Panc1 (cell line): ENCODE results near the gene KCNQ1OT1. TPM values are rescaled to one million over a fixed set of nuclear protein-coding genes. Genes with fewer than 3 reads are reported as not detected.

Source experiments
- ATAC-seq: fragments of 200-7000 bp; cut with Tn5 transposase; 2 replicates; pipeline ENCODE4 v1.9.1; 2020; ENCODE audit warnings: mild to moderate bottlenecking, moderate library complexity
- BruUV-seq: library from RNA; stranded (reverse); fragments of 400-500 nt; replicated peaks from 2 replicates; lab custom pipeline; 2021; lab: Mats Ljungman, UMichigan
- CTCF ChIA-PET: fragments of 300-600 bp; sonication (Branson Sonifier 250); formaldehyde crosslinking; loops from one replicate; lab custom pipeline; 2022; ENCODE audit warnings: antibody characterized with exemption; lab: Charles Lee
- POLR2A ChIA-PET: fragments of 300-600 bp; sonication (Branson Sonifier 250); formaldehyde crosslinking; loops from one replicate; lab custom pipeline; 2022; ENCODE audit warnings: antibody characterized with exemption; lab: Charles Lee
- DNase-seq: peaks from one replicate; pipeline ENCODE4 v3.0.0-alpha.2; 2010; ENCODE audit warnings: low read depth, low spot score
- H3K27ac ChIP-seq: 2 replicates; pipeline ENCODE4 v1.5.1; 2011; ENCODE audit warnings: mild to moderate bottlenecking, low read length, inconsistent platforms
- H3K27me3 ChIP-seq: fragments of 200-500 bp; sonication (Bioruptor generic); 2 replicates; pipeline ENCODE4 v1.6.0; 2014; ENCODE audit warnings: low read length, inconsistent platforms; ENCODE audit not compliant: control insufficient read depth, insufficient read depth
- H3K36me3 ChIP-seq: fragments of 200-500 bp; sonication (Bioruptor generic); 2 replicates; pipeline ENCODE4 v1.5.1; 2014; ENCODE audit warnings: inconsistent platforms, mild to moderate bottlenecking, low read length, moderate library complexity; ENCODE audit not compliant: control insufficient read depth, insufficient read depth
- H3K4me1 ChIP-seq: 2 replicates; pipeline ENCODE4 v1.5.1; 2011; ENCODE audit warnings: inconsistent platforms, mild to moderate bottlenecking, low read length, moderate library complexity; ENCODE audit not compliant: control insufficient read depth, insufficient read depth
- H3K4me3 ChIP-seq, 2 experiments: 2 replicates each; pipeline ENCODE4 v1.5.1; 2011 to 2012; ENCODE audit warnings: low read depth in 2 of 2, low read length in 2 of 2, mild to moderate bottlenecking in 2 of 2, inconsistent platforms in 1 of 2, moderate library complexity in 1 of 2
- H3K9me3 ChIP-seq: fragments of 200-500 bp; sonication (Bioruptor generic); 2 replicates; pipeline ENCODE4 v1.5.1; 2014; ENCODE audit warnings: low read depth, mild to moderate bottlenecking, inconsistent platforms, low read length, moderate library complexity; ENCODE audit not compliant: control insufficient read depth, insufficient read depth
- POLR2AphosphoS5 ChIP-seq: IDR thresholded peaks from 2 replicates; pipeline ENCODE4 v1.6.1; 2012; ENCODE audit warnings: mild to moderate bottlenecking, low read depth, low read length, moderate library complexity
- SIN3A ChIP-seq: IDR thresholded peaks from 2 replicates; pipeline ENCODE4 v1.6.1; 2012; ENCODE audit warnings: low read depth, mild to moderate bottlenecking, low read length, moderate library complexity, borderline replicate concordance; ENCODE audit not compliant: insufficient read depth
- TCF7L2 ChIP-seq: IDR thresholded peaks from 2 replicates; pipeline ENCODE4 v1.6.1; 2011; ENCODE audit warnings: mild to moderate bottlenecking, low read depth, low read length, inconsistent platforms
- in situ Hi-C: cut with HindIII; loops from 2 replicates; pipeline ENCODE4 v1.10.0; 2016; ENCODE audit warnings: low sequenced_read_pairs, low pct_unique_long_range_greater_than_20kb
- intact Hi-C: fragments of 100-400 bp; cut with micrococcal nuclease; formaldehyde crosslinking; loops from one replicate; pipeline ENCODE4 v1.10.0; 2022; ENCODE audit not compliant: unreplicated experiment
- total RNA-seq: library from RNA; stranded (reverse); gene quantifications from one replicate; pipeline ENCODE4 v1.2.1, GENCODE V29; 2021; ENCODE audit not compliant: unreplicated experiment
- TF ChIP-seq, protein P1 (sequence below): fragments of 450-650 bp; IDR thresholded peaks from 2 replicates; pipeline ENCODE4 v1.5.1; 2017; ENCODE audit warnings: mild to moderate bottlenecking
- TF ChIP-seq, protein P2 (sequence below), 2 experiments: IDR thresholded peaks; 2 replicates each; pipeline ENCODE4 v1.6.1; 2011 to 2012; ENCODE audit warnings: low read depth in 2 of 2, control low read depth in 1 of 2, low read length in 1 of 2, mild to moderate bottlenecking in 1 of 2, moderate library complexity in 1 of 2; ENCODE audit not compliant: insufficient read depth in 1 of 2

The KCNQ1OT1 gene
- total RNA-seq, 1 experiment from 2014 or later: 1.3 TPM

DNA sequence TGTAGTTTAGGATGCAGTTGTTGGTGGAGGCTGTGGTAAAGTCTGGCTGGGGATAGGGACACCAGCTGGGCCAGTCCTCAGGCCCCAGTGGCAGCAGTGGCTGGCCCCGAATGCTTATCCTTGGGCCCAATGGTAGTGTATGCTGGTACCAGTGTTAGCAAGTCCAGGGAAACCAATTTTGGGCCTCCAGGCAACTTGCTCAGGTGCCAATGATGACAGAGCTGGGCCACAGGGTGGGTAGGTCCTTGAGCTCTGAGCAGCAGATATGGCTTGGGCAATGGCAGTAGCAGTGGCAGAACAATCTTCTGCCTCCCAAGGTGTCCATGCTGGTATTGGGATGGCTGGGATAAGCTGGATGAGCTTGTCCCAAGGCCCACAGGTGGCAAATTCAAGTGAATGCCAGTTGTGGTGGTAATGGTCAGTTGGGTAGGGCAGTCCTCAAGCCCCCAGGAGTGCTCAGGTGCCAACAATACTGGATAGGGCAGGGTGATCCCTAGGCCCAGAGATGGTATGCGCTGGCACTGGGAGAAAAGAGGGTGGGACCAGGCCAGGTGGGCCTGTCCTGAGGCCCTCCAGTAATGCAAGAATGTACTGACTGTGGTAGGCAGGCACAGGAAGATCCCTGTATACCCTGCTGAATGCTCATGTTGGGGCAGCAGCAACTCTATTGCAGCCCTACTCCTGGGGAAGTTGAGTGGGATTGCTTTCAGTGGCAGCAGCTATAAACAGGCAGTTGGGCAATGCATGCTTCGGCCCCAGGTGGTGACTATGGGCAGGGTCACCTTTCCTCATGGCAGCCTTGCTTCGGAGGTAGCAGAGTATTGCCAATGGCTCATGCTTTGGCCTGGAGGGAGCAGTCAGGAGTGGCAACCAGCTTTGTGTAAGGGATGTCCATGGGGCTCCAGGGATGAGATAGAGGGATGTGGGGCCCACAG lies 54.7 kb downstream of the KCNQ1OT1 start:
- intact Hi-C loops (no loop called here), in situ Hi-C loops (no loop called here)
- H3K4me1 ChIP-seq: no peaks in the 10 kb centered on the region
- BruUV-seq: no TSS peak
- ATAC-seq (no peak), DNase-seq (no peak)
- TF ChIP-seq POLR2AphosphoS5: no peak
- no peak for TF ChIP-seq TCF7L2
- TF ChIP-seq, protein P1, sequence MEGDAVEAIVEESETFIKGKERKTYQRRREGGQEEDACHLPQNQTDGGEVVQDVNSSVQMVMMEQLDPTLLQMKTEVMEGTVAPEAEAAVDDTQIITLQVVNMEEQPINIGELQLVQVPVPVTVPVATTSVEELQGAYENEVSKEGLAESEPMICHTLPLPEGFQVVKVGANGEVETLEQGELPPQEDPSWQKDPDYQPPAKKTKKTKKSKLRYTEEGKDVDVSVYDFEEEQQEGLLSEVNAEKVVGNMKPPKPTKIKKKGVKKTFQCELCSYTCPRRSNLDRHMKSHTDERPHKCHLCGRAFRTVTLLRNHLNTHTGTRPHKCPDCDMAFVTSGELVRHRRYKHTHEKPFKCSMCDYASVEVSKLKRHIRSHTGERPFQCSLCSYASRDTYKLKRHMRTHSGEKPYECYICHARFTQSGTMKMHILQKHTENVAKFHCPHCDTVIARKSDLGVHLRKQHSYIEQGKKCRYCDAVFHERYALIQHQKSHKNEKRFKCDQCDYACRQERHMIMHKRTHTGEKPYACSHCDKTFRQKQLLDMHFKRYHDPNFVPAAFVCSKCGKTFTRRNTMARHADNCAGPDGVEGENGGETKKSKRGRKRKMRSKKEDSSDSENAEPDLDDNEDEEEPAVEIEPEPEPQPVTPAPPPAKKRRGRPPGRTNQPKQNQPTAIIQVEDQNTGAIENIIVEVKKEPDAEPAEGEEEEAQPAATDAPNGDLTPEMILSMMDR: no peak
- TF ChIP-seq, protein P2, sequence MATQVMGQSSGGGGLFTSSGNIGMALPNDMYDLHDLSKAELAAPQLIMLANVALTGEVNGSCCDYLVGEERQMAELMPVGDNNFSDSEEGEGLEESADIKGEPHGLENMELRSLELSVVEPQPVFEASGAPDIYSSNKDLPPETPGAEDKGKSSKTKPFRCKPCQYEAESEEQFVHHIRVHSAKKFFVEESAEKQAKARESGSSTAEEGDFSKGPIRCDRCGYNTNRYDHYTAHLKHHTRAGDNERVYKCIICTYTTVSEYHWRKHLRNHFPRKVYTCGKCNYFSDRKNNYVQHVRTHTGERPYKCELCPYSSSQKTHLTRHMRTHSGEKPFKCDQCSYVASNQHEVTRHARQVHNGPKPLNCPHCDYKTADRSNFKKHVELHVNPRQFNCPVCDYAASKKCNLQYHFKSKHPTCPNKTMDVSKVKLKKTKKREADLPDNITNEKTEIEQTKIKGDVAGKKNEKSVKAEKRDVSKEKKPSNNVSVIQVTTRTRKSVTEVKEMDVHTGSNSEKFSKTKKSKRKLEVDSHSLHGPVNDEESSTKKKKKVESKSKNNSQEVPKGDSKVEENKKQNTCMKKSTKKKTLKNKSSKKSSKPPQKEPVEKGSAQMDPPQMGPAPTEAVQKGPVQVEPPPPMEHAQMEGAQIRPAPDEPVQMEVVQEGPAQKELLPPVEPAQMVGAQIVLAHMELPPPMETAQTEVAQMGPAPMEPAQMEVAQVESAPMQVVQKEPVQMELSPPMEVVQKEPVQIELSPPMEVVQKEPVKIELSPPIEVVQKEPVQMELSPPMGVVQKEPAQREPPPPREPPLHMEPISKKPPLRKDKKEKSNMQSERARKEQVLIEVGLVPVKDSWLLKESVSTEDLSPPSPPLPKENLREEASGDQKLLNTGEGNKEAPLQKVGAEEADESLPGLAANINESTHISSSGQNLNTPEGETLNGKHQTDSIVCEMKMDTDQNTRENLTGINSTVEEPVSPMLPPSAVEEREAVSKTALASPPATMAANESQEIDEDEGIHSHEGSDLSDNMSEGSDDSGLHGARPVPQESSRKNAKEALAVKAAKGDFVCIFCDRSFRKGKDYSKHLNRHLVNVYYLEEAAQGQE (IDR thresholded peaks at IDR 0.05; ENCODE audit: insufficient read depth in 1 of 2, low read depth in 2 of 2, low read length in 1 of 2): no peak
- TF ChIP-seq SIN3A: no peak
- ChIA-PET POLR2A (no interaction called here), CTCF (no interaction called here)
- no peak overlapping the region for H3K4me3 ChIP-seq
- H3K9me3 ChIP-seq: peaks cover 55% of the 10 kb centered on the region
- no peak overlapping the region for H3K27ac ChIP-seq
- H3K27me3 ChIP-seq: no peaks in the 10 kb centered on the region
- H3K36me3 ChIP-seq: no peaks in the 10 kb centered on the region

DNA sequence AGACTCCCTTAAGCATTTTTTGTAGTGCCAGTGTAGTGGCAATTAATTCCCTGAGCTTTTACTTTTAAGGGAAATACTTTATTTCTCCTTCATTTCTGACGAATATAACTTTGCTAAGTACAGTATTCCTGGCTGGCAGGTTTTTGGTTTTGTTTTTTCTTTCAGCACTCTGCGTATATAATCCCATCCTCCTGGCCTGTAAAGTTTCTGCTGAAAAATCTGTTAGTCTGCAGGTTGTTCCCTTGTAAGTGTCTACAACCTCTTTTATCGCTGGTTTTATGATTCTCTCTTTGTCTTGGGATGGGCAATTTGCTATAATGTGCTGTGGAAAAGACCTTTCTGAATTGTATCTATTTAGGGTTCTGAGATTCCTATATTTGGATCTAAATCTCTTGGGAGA lies 56.0 kb downstream of the KCNQ1OT1 start:
- ChIA-PET CTCF (no interaction called here), POLR2A (no interaction called here)
- Histone ChIP-seq H3K4me1 (no peaks in the 10 kb centered on the region), H3K27me3 (no peaks in the 10 kb centered on the region), H3K9me3 (peaks cover 43% of the 10 kb centered on the region), H3K36me3 (no peaks in the 10 kb centered on the region), H3K27ac (no peak overlapping the region), H3K4me3 (no peak overlapping the region)
- TF ChIP-seq, protein P2 (IDR thresholded peaks at IDR 0.05; ENCODE audit: insufficient read depth in 1 of 2, low read depth in 2 of 2, low read length in 1 of 2): no peak
- TF ChIP-seq, protein P1: no peak
- TF ChIP-seq POLR2AphosphoS5: no peak
- no peak for TF ChIP-seq TCF7L2
- no peak for TF ChIP-seq SIN3A
- DNase-seq: no peak
- in situ Hi-C loops: no loop called here
- intact Hi-C loops: no loop called here
- no TSS peak for BruUV-seq
- ATAC-seq: no peak
